Subcutaneous adipose tissue (tissue), 4 donors: ENCODE data around the gene SCEL. TPM values are rescaled to one million over a fixed set of nuclear protein-coding genes. Genes with fewer than 3 reads are reported as not detected.

ENCODE experiments used
- total RNA-seq, 4 donors: library from RNA; depleted of rRNA; stranded (reverse); fragments of >200 nt; gene quantifications; one replicate each; pipeline ENCODE4 v1.1.0, GENCODE V29; 2016
- TF ChIP-seq, protein P1 (sequence below): fragments of 450-650 bp; IDR thresholded peaks from one replicate; pipeline ENCODE4 v1.5.1; 2016; ENCODE audit warnings: low read depth, mild to moderate bottlenecking, control low read depth, antibody characterized with exemption, moderate library complexity

The SCEL gene
- total RNA-seq, 4 donors from 2014 or later, result 0.17 to 0.57 (median 0.35) TPM

DNA sequence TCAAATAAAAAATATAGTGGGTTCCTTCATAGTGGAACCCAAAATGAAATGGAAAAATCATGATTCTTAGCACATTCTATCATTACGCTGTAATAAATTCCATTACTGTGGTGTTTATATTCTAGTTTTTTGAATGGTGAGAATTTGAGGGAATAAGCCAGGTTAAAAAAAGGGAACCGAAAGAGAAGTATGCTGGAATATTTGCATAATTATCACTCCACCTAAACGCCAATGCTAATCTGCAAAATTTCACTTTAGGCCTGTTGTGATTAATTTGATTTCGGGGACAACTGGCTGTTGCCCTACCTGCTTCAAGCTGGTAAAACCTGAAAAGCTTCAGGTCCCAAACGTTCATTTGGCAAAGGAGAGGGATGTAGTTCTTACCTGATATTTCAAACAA lies 32.1 kb upstream of the SCEL start:
- TF ChIP-seq, protein P1, sequence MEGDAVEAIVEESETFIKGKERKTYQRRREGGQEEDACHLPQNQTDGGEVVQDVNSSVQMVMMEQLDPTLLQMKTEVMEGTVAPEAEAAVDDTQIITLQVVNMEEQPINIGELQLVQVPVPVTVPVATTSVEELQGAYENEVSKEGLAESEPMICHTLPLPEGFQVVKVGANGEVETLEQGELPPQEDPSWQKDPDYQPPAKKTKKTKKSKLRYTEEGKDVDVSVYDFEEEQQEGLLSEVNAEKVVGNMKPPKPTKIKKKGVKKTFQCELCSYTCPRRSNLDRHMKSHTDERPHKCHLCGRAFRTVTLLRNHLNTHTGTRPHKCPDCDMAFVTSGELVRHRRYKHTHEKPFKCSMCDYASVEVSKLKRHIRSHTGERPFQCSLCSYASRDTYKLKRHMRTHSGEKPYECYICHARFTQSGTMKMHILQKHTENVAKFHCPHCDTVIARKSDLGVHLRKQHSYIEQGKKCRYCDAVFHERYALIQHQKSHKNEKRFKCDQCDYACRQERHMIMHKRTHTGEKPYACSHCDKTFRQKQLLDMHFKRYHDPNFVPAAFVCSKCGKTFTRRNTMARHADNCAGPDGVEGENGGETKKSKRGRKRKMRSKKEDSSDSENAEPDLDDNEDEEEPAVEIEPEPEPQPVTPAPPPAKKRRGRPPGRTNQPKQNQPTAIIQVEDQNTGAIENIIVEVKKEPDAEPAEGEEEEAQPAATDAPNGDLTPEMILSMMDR, result no peak

DNA sequence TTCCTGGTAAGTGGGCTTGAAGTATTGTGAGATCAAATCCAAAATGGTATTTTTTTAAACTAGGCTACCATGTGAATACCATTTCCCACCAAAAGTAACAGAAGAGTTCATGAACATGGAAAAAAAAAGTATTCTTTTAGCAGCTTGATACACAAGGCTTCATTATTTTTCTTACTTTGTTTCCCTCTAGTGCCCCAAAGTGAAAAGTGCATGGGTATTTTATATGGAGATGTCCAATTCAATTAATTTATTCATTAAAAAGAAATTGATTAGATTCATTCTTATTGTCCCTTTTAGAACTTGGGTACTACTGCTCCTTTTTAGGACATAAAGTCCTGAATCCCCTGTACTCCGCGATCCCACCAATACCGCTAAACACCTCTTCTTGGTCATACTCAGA lies 28.6 kb upstream of the SCEL start:
- TF ChIP-seq, protein P1, result no peak

DNA sequence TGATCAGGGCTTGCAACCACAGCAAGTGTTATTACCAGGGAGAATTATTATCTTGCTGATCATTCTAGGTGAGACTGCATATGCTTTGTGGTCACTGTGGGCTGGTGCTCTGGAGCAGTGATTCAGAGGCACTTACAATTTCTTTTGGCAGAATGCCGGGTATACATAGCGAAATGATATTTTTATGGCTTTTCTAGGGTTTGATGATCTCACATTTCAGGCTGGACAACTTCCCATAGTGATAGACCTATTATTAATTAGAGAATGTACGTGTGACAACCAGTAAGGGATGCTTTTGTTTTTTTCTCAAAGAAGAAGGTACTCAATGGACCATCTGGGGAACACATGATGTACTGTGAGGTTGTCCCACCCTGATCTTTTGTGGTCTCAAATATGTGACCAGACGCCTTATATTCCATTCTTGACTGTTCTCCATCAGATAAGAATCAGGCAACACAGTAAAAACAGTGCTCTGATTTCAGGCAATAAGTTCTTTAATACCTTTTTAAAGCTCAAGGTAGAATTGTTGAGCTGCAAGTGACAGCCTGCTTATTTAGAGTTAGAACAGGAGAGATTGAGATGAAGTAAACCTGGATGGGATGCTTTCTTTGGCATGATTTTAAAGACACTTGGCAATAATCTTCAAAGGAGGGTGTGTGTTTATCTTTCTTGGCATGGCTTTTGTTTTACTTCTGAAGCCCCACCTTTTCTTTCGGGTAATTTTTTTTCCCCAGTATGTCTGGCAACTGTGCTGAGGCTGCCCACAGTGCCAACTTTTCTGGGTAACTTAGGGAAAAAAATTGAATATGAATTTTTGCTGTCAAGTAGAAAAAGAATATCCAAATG lies 27.4 kb upstream of the SCEL start:
- TF ChIP-seq, protein P1, result no peak

DNA sequence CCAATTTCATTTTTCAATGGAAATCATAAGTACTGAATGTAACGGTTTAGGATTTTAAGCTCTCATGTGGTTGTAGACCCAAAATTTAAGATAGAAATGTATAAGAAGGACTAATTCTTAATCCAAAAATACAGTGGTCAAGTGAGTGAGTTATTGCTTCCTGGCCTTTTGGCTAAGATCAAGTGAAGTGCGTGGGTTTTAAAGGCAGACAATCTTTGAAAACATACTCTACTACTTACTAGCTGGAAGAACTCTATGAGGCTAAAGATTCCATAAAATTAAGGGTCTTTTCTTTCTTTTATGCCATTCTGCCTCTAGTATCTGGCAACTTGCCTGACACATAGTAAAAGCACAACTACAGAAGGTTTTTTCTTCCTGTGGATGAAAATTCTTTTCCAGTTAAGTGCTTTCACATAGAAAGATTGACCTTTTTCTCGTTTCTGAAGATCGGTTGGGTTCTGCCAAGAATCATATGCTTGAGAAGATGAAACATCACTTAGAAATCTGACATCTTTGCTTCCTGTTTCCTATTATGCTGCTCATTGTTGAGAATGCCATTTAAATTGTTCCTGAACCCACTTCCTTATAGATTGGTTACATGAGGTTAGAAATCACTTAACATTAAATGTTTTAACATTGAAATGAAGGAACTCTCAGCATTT lies 26.4 kb upstream of the SCEL start:
- TF ChIP-seq, protein P1, result no peak

DNA sequence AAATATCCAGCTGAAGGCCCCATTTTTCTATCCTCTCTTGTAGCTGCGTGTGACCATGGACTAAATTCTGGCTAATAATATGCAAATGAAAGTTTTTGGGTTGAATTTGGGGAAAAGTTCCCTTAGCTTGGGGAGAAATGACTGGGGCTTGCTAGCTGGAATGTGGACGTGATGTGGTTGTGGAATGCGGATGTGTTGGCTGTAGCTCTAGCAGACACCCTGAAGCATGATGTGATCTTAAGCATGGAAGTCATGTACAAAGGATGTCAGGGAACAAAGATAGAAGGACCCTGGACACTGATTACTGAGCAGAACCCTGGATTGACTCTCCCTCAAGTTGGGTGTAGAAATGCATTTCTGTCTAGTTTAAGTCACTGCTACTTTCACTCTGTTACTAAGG lies 25.4 kb upstream of the SCEL start:
- TF ChIP-seq, protein P1, result no peak

DNA sequence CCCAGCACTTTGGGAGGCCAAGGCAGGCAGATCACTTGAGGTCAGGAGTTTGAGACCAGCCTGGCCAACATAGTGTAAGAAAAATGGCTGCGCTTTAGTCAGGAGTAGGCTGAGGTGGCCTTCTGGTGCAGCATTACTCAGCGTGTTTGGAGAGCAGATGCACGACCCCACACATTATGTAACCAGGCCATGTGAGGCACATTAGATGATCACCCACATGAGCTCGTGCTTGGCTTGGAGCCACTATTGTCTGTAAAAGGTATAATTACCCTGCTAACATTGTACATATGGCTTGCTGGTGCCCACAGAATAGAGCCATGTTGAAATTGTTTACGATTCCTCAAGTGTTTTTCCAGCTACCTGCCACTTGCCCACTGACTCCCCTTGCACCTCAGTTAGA lies 24.0 kb upstream of the SCEL start:
- TF ChIP-seq, protein P1, result no peak

DNA sequence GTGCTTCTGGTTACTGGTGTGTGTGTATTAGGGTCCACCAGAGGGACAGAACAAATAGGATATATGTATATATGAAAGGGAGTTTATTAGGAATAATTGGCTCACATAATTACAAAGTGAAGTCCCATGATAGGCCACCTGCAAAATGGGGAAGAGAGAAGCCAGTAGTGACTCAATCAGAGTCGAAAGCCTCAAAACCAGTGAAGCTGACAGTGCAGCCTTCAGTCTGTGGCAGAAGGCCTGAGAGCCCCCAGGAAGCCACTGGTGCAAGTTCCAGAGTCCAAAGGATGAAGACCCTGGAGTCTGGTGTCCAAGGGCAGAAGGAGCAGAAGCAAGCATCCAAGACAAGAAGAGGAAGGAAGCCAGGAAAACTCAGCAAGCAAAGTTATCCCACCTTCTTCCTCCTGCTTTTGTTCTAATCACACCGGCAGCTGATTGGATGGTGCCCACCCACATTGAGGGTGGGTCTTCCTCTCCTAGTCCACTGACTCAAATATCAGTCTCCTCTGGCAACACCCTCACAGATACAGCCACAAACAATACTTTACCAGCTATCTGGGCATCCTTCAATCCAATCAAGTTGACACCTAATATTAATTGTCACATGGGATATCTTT lies 21.7 kb upstream of the SCEL start:
- TF ChIP-seq, protein P1, result no peak
